ENCODE data around the gene NPY1R. TPM values are rescaled to one million over a fixed set of nuclear protein-coding genes. Genes with fewer than 3 reads are reported as not detected.

NPY1R gene
- total RNA-seq, 1 experiment from 2014 or later: 0.41 TPM

DNA sequence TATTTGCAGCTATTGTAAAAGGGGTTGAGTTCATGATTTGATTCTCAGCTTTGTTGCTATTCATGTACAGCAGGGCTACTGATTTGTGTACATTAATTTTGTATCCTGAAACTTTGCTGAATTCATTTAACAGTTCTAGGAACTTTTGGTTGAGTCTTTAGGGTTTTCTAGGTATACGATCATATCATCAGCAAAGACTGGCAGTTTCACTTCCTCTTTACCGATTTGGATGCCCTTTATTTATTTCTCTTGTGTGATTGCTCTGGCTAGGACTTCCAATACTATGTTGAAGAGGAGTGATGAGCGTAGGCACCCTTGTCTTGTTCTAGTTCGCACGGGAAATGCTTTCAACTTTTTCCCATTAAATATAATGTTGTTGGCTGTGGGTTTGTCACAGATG lies 48.1 kb downstream of the NPY1R start:
- ChIA-PET CTCF (no interaction called here), POLR2A (ENCODE audit: unreplicated experiment) (no interaction called here)
- Histone ChIP-seq H3K36me3 (ENCODE audit: low read depth) (no peaks in the 10 kb centered on the region), H4K20me1 (ENCODE audit: insufficient read depth) (no peaks in the 10 kb centered on the region), H3K27ac (no peak overlapping the region), H3K79me2 (ENCODE audit: low read depth) (no peaks in the 10 kb centered on the region), H3K4me2 (no peak overlapping the region), H3K9me2 (ENCODE audit: insufficient read depth) (no peaks in the 10 kb centered on the region), H2AFZ (no peak overlapping the region), H3K27me3 (ENCODE audit: insufficient read depth, low read depth) (no peaks in the 10 kb centered on the region), H3F3A (ENCODE audit: insufficient read depth, low read depth) (no peaks in the 10 kb centered on the region), H3K4me3 (no peak overlapping the region), H3K9me3 (ENCODE audit: insufficient read depth, low read depth) (no peaks in the 10 kb centered on the region), H3K4me1 (replicated peaks; ENCODE audit: insufficient read depth) (no peaks in the 10 kb centered on the region)
- no peak for DNase-seq
- BruUV-seq (replicated peaks): no TSS peak
- intact Hi-C loops (cut with micrococcal nuclease; ENCODE audit: unreplicated experiment): no loop called here
- no peak for TF ChIP-seq EZH2 (IDR thresholded peaks at IDR 0.05; ENCODE audit: low read depth)
- no peak for TF ChIP-seq CTCF (conservative IDR thresholded peaks at IDR 0.05)

GRCh38 chr4:163280703-163281519 lies 51.5 kb downstream of the NPY1R start:
- intact Hi-C loops (cut with micrococcal nuclease; ENCODE audit: unreplicated experiment): no loop called here
- H3K36me3 ChIP-seq (ENCODE audit: low read depth): no peaks in the 10 kb centered on the region
- ChIA-PET POLR2A (ENCODE audit: unreplicated experiment) (no interaction called here), CTCF (no interaction called here)
- H3K9me2 ChIP-seq (ENCODE audit: insufficient read depth): no peaks in the 10 kb centered on the region
- H3F3A ChIP-seq (ENCODE audit: insufficient read depth, low read depth): no peaks in the 10 kb centered on the region
- DNase-seq: no peak
- H3K27ac ChIP-seq: no peak overlapping the region
- TF ChIP-seq EZH2 (IDR thresholded peaks at IDR 0.05; ENCODE audit: low read depth) (no peak), CTCF (conservative IDR thresholded peaks at IDR 0.05) (no peak)
- no peak overlapping the region for H2AFZ ChIP-seq
- no peaks in the 10 kb centered on the region for H3K9me3 ChIP-seq (ENCODE audit: insufficient read depth, low read depth)
- H3K4me1 ChIP-seq (replicated peaks; ENCODE audit: insufficient read depth): no peaks in the 10 kb centered on the region
- H3K27me3 ChIP-seq (ENCODE audit: insufficient read depth, low read depth): no peaks in the 10 kb centered on the region
- H3K4me3 ChIP-seq: no peak overlapping the region
- no peak overlapping the region for H3K4me2 ChIP-seq
- no peaks in the 10 kb centered on the region for H4K20me1 ChIP-seq (ENCODE audit: insufficient read depth)
- BruUV-seq (replicated peaks): no TSS peak
- no peaks in the 10 kb centered on the region for H3K79me2 ChIP-seq (ENCODE audit: low read depth)

DNA sequence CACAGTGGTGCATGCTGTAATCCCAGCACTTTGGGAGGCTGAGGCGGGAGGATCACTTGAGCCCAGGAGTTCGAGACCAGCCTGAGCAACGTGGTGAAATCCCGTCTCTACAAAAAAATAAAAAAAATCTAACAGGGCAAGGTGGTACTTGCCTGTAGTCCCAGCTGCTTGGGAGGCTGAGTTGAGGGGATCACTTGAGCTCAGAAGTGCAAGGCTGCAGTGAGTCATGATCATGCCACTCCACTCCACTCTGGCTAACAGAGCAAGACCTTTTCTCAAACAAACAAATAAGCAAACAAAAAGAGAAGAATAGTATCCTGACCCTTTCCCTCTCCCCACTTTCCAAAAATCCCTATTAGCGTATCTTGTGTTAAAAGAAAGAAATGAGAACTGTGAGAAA lies 52.7 kb downstream of the NPY1R start:
- no peaks in the 10 kb centered on the region for H3F3A ChIP-seq (ENCODE audit: insufficient read depth, low read depth)
- H3K27ac ChIP-seq: no peak overlapping the region
- no peaks in the 10 kb centered on the region for H4K20me1 ChIP-seq (ENCODE audit: insufficient read depth)
- TF ChIP-seq EZH2 (IDR thresholded peaks at IDR 0.05; ENCODE audit: low read depth) (no peak), CTCF (conservative IDR thresholded peaks at IDR 0.05) (no peak)
- no peaks in the 10 kb centered on the region for H3K4me1 ChIP-seq (replicated peaks; ENCODE audit: insufficient read depth)
- no peak overlapping the region for H3K4me2 ChIP-seq
- no peaks in the 10 kb centered on the region for H3K79me2 ChIP-seq (ENCODE audit: low read depth)
- no peaks in the 10 kb centered on the region for H3K36me3 ChIP-seq (ENCODE audit: low read depth)
- no peak overlapping the region for H3K4me3 ChIP-seq
- no peaks in the 10 kb centered on the region for H3K9me3 ChIP-seq (ENCODE audit: insufficient read depth, low read depth)
- H3K27me3 ChIP-seq (ENCODE audit: insufficient read depth, low read depth): no peaks in the 10 kb centered on the region
- CTCF ChIA-PET: no interaction called here
- POLR2A ChIA-PET (ENCODE audit: unreplicated experiment): no interaction called here
- H2AFZ ChIP-seq: no peak overlapping the region
- DNase-seq: no peak
- no peaks in the 10 kb centered on the region for H3K9me2 ChIP-seq (ENCODE audit: insufficient read depth)
- intact Hi-C loops (cut with micrococcal nuclease; ENCODE audit: unreplicated experiment): no loop called here
- BruUV-seq (replicated peaks): no TSS peak
